ENCODE data around the gene PHOX2A.

DNA sequence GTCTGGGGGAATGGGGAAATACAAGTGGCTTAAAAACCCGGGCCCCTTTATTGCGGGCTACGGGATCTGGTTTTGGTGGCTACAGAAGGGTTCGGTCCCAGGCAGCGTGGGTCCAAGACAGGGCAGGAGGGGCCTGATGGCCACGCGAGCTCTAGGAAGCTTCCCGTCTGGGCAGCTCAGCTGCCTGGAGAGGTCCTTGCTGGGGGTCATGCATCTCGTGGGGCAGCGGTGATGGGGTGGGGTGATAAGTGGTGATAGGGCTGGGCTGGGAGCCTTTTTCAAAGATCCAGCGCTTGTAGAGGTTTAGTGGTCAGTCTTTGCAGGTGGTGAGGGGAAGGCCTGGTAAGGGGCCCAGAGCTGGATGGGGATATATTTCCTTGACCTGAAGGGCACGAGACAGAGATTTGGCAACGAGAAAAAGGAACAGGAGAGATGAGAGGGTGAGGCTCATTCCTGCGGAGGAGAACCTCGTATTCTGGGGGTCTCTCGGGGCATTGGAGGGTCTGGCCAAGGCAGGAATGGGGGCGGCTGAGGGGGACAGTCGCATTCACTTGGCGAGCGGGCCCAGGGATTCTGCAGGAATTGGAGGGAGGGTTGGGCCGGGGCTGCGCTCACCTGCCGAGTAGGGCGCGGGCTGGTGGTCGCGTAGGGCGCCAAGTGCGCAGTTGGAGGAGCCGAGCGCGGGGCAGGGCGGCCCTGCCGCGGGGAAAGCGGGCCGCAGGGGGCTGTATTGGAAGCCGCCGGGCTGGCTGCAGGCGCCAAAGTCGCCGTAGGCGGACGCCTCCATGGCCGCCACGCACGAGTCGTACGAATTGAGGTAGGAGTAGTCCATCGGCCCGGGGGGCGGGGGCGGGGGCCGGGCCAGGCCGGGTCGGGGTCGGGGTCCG lies 560 bp downstream of the PHOX2A start:
- TF ChIP-seq CTCF (IDR thresholded peaks at IDR 0.05; ENCODE audit: low read depth, low read length, poor library complexity, severe bottlenecking) (no peak), EZH2phosphoT487 (IDR thresholded peaks at IDR 0.05; ENCODE audit: borderline replicate concordance, low read length) (no peak)
